CD4-positive, alpha-beta T cell (primary cell): ENCODE results near the gene KCNK1. TPM values are rescaled to one million over a fixed set of nuclear protein-coding genes. Genes with fewer than 3 reads are reported as not detected.

Experiments
- ATAC-seq: fragments of 200-7000 bp; cut with Tn5 transposase; one replicate; pipeline ENCODE4 v1.10.0; 2022; ENCODE audit warnings: mild to moderate bottlenecking; ENCODE audit not compliant: poor library complexity
- CTCF ChIA-PET: fragments of 350-600 bp; sonication (Branson Sonifier 250); formaldehyde crosslinking; loops from one replicate; lab custom pipeline; 2021; ENCODE audit warnings: antibody characterized with exemption, inconsistent platforms; lab: Charles Lee
- POLR2A ChIA-PET: fragments of 350-600 bp; sonication (Branson Sonifier 250); formaldehyde crosslinking; loops from one replicate; lab custom pipeline; 2021; ENCODE audit warnings: antibody characterized with exemption, inconsistent platforms; lab: Charles Lee
- DNase-seq, 14 experiments: peaks; one replicate each; pipeline ENCODE4 v3.0.0-alpha.2; 2013 to 2020; ENCODE audit warnings: mixed read lengths in 2 of 14
- H3K27ac ChIP-seq, 2 donors: one replicate each; pipeline versions ENCODE4 v1.5.1 to v1.7.0; 2013; ENCODE audit warnings: low read length in 2 of 2, low read depth in 1 of 2, mild to moderate bottlenecking in 1 of 2
- H3K27me3 ChIP-seq, 2 experiments: 1 replicate in 1 of 2; 2 replicates in 1 of 2; pipeline versions ENCODE4 v1.6.1 to v1.7.0; 2013; ENCODE audit warnings: low read length in 2 of 2, control low read depth in 1 of 2, mild to moderate bottlenecking in 1 of 2, moderate library complexity in 1 of 2; ENCODE audit not compliant: insufficient read depth in 2 of 2, control insufficient read depth in 1 of 2
- H3K36me3 ChIP-seq: one replicate; pipeline ENCODE4 v1.6.1; 2013; ENCODE audit warnings: low read length, control low read depth; ENCODE audit not compliant: insufficient read depth
- H3K4me1 ChIP-seq: one replicate; pipeline ENCODE4 v1.6.1; 2013; ENCODE audit warnings: low read length, control low read depth; ENCODE audit not compliant: insufficient read depth
- H3K4me3 ChIP-seq: one replicate; pipeline ENCODE4 v1.5.1; 2013; ENCODE audit warnings: mild to moderate bottlenecking, low read length, moderate library complexity
- H3K9me3 ChIP-seq, 2 experiments: 1 replicate in 1 of 2; 2 replicates in 1 of 2; pipeline versions ENCODE4 v1.6.1 to v1.7.0; 2013; ENCODE audit warnings: low read length in 2 of 2, mild to moderate bottlenecking in 2 of 2, control low read depth in 1 of 2, moderate library complexity in 1 of 2; ENCODE audit not compliant: control insufficient read depth in 1 of 2, insufficient read depth in 1 of 2
- H3K27ac Mint-ChIP-seq: one replicate; pipeline ENCODE4 v1.8.0; 2020; ENCODE audit warnings: mixed read lengths
- H3K27me3 Mint-ChIP-seq: one replicate; pipeline ENCODE4 v1.8.0; 2021; ENCODE audit warnings: mixed read lengths
- H3K36me3 Mint-ChIP-seq: one replicate; pipeline ENCODE4 v1.8.0; 2021; ENCODE audit warnings: low read depth, mixed read lengths
- H3K4me1 Mint-ChIP-seq: one replicate; pipeline ENCODE4 v1.8.0; 2021; ENCODE audit warnings: low read depth, mixed read lengths
- H3K4me3 Mint-ChIP-seq: one replicate; pipeline ENCODE4 v1.8.0; 2020; ENCODE audit warnings: mild to moderate bottlenecking, mixed read lengths
- H3K9me3 Mint-ChIP-seq: one replicate; pipeline ENCODE4 v1.8.0; 2020; ENCODE audit warnings: mixed read lengths
- intact Hi-C, 2 experiments: fragments of 100-400 bp; cut with DNase I in 1 of 2; cut with micrococcal nuclease in 1 of 2; formaldehyde crosslinking; loops; one replicate each; pipeline versions ENCODE4 v1.15.1 to v1.9.0; 2023 to 2025; cut with DNase I, micrococcal nuclease
- total RNA-seq, 174 experiments: library from RNA in 2 of 174; stranded (reverse) in 2 of 174; gene quantifications; one replicate each; pipeline ENCODE4 v1.2.3 and lab custom pipeline; 2021 to 2026
- TF ChIP-seq, protein P1 (sequence below): fragments of 200-600 bp; IDR thresholded peaks from one replicate; pipeline ENCODE4 v1.8.0; 2022; ENCODE audit warnings: antibody characterized with exemption, mild to moderate bottlenecking

KCNK1 gene
- total RNA-seq, 2 experiments from 2014 or later: not detected

- Mint-ChIP-seq H3K9me3 (peaks cover 2% of the 10 kb centered on the region), H3K36me3 (no peaks in the 10 kb centered on the region), H3K27ac (no peak overlapping the region), H3K4me3 (no peak overlapping the region), H3K4me1 (no peaks in the 10 kb centered on the region), H3K27me3 (peaks cover 9% of the 10 kb centered on the region)
- no peak overlapping the region for H3K27ac ChIP-seq
- TF ChIP-seq, protein P1, sequence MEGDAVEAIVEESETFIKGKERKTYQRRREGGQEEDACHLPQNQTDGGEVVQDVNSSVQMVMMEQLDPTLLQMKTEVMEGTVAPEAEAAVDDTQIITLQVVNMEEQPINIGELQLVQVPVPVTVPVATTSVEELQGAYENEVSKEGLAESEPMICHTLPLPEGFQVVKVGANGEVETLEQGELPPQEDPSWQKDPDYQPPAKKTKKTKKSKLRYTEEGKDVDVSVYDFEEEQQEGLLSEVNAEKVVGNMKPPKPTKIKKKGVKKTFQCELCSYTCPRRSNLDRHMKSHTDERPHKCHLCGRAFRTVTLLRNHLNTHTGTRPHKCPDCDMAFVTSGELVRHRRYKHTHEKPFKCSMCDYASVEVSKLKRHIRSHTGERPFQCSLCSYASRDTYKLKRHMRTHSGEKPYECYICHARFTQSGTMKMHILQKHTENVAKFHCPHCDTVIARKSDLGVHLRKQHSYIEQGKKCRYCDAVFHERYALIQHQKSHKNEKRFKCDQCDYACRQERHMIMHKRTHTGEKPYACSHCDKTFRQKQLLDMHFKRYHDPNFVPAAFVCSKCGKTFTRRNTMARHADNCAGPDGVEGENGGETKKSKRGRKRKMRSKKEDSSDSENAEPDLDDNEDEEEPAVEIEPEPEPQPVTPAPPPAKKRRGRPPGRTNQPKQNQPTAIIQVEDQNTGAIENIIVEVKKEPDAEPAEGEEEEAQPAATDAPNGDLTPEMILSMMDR: no peak
- no peaks in the 10 kb centered on the region for H3K36me3 ChIP-seq
- no peaks in the 10 kb centered on the region for H3K4me1 ChIP-seq
- DNase-seq (no peak), ATAC-seq (no peak)
- CTCF ChIA-PET: no interaction called here
- no peaks in the 10 kb centered on the region for H3K9me3 ChIP-seq
- POLR2A ChIA-PET: no interaction called here
- no peaks in the 10 kb centered on the region for H3K27me3 ChIP-seq
- H3K4me3 ChIP-seq: no peak overlapping the region
- intact Hi-C loops: no loop called here
These were observed 51.1 kb downstream of the KCNK1 start for GRCh38 chr1:233664804-233665574.

DNA sequence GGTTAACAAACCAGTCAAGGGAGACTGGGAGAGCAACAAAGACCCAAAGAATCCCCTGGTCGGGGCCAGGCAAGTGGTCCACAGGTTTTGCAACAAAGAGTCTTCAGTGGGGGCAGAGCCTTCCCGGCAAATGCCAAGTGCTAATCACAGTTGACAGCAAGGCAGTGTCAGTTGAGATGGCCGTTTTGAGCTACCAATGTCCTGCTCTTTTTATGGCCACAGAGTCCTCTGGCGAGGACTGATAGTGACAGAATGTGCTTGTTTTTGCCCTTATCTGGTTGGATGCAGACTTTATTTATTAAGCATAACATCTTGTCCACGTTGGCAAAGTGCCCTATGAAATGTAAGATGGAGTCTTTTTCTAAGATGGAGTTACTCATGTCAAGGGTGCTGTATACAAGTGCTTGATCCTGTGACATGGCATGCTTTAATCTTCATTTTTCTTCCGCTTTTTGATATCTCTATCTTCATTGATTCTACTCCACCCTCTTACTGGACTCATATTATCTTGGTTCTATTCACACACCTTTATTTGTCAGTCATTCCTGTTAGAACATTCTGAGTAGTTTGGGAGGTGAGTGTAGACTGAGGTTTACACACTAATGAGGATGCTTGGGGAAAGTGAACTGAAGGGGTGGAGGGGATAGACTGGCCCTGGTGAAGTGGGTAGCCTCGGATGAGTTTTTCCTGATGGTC lies 51.8 kb downstream of the KCNK1 start:
- Histone ChIP-seq H3K27ac (no peak overlapping the region), H3K9me3 (no peaks in the 10 kb centered on the region), H3K36me3 (no peaks in the 10 kb centered on the region), H3K4me3 (no peak overlapping the region), H3K4me1 (no peaks in the 10 kb centered on the region), H3K27me3 (no peaks in the 10 kb centered on the region)
- TF ChIP-seq, protein P1: no peak
- Mint-ChIP-seq H3K27ac (no peak overlapping the region), H3K9me3 (no peaks in the 10 kb centered on the region), H3K4me1 (no peaks in the 10 kb centered on the region), H3K4me3 (no peak overlapping the region), H3K27me3 (peaks cover 5% of the 10 kb centered on the region), H3K36me3 (no peaks in the 10 kb centered on the region)
- intact Hi-C loops: no loop called here
- ChIA-PET POLR2A (no interaction called here), CTCF (no interaction called here)
- ATAC-seq (no peak), DNase-seq (no peak)

- H3K9me3 ChIP-seq: no peaks in the 10 kb centered on the region
- TF ChIP-seq, protein P1: no peak
- H3K27me3 ChIP-seq: peaks cover 0 to 3% of the 10 kb centered on the region in 2 experiments
- POLR2A ChIA-PET: no interaction called here
- no peak overlapping the region for H3K4me3 ChIP-seq
- no peak overlapping the region for H3K27ac ChIP-seq
- no peaks in the 10 kb centered on the region for H3K9me3 Mint-ChIP-seq
- ATAC-seq: no peak
- H3K36me3 Mint-ChIP-seq: no peaks in the 10 kb centered on the region
- no peaks in the 10 kb centered on the region for H3K36me3 ChIP-seq
- no peaks in the 10 kb centered on the region for H3K4me1 ChIP-seq
- intact Hi-C loops: no loop called here
- no peak overlapping the region for H3K4me3 Mint-ChIP-seq
- peaks cover 6% of the 10 kb centered on the region for H3K27me3 Mint-ChIP-seq
- DNase-seq: no peak
- no peaks in the 10 kb centered on the region for H3K4me1 Mint-ChIP-seq
- no peak overlapping the region for H3K27ac Mint-ChIP-seq
- CTCF ChIA-PET: no interaction called here
These were observed 53.8 kb downstream of the KCNK1 start for GRCh38 chr1:233667741-233668140.
